HCEC 1CT (cell line): ENCODE results near the gene ZNF423.

Source experiments
- DNase-seq: peaks from one replicate; pipeline ENCODE4 v3.0.0-alpha.2; 2017

Gene ZNF423

GRCh38 chr16:49542946-49543630, 312.8 kb downstream of the ZNF423 start:
- DNase-seq, result no peak

- DNase-seq, result no peak
These were observed 313.5 kb downstream of the ZNF423 start for GRCh38 chr16:49542391-49542891.

- DNase-seq, result no peak
These were observed 315.1 kb downstream of the ZNF423 start for GRCh38 chr16:49540836-49541235.

DNA sequence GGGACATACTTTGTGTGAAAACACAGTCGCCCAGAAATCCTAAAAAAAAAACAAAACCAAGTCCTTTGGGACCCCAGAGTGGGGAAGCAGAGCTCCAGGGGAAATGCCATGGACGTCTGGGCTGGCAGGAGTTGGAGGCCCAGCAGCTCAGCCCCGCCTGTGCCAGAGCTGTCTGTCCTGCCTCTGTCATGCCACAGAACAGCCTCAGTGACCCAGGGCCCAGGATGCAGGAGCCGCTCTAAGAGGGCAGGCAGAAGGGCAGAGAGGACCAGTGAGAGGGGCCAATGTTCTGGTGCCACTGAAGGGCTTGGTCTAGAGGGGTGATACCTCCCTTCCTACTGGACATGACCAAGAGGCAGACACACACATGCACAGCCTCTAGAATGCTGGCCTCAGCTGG, 316.2 kb downstream of the ZNF423 start:
- DNase-seq, result no peak

DNA sequence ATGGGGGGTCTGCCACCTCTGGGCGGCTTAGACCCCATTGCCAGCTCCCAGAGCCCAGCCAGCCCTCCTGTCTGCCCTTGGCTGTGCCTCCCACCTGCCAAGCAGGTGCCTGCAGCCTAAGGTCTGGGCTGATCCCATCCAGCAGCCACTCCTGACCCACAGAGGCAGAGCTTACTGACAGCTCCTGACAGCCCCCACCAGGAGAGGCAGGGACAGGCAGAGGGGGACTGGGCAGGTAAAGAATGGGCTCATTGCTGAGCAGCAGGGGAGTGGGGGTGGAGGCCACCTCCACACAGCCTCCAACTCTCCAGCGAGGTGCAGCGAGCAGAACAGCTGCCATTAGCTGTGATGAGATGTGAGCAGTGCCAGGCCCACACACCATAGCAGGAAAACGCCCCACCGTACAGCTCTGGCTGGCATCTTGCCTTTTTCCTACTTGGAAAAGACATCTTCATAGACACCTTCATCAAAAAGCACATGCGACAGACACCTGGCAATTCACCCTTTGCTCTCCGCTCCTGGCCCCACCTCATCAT, 317.9 kb downstream of the ZNF423 start:
- DNase-seq, result no peak

DNA sequence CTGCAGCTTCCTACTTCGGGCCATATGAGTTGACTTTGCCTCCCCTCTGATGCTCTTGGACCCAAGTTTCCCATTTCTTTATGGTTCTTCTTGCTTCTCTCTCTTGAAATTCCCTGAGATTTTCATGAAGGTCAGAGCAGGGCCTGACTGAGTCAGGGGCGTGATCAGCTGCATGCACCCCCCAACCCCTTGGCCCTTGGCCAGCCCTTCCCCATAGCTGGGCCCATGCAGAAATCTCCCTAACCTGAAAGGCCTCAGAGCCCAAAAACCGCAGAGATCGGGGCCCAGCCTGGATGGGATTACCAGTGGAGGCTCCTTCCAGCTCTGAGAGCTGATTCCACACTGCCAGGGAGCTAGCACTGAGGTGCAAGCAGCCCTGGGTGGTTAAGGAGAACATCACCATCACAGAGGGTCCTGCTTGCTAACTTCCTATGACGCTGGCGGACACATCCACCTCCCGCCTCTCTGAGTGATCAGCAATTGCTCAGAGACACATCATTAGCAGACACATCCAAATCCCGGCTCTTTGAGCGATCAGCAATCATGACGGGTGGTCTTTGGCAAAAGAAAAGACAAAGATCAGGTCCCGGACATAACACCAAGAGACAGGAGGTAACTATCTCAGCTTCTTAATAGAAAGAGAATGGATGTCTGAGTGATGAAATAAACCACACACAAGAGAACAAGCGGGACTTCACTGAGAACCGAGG, 320.9 kb downstream of the ZNF423 start:
- DNase-seq, result no peak

DNA sequence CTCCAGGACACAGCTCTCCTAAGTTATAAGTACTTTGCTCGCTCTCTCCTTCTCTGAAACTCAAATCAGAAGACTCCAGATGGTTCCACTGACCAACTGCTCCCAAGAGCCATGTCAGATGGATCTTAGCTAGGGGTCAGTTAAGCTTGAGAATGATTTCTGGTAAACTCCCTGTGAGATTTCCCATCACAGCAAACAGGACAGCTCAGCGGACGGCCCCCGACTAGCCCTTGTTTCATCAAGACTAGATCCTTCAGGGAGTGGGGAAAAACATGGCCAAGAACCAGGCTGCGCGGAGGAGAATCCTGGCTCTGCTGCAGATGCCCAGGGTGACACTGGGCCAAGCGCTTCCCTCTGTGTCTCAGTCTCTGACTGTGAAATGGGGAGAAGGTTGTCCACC, 322.5 kb downstream of the ZNF423 start:
- no peak for DNase-seq

GRCh38 chr16:49532873-49533272, 323.0 kb downstream of the ZNF423 start:
- no peak for DNase-seq

GRCh38 chr16:49531931-49532840, 323.7 kb downstream of the ZNF423 start:
- DNase-seq, result no peak

GRCh38 chr16:49531425-49531824, 324.5 kb downstream of the ZNF423 start:
- no peak for DNase-seq

DNA sequence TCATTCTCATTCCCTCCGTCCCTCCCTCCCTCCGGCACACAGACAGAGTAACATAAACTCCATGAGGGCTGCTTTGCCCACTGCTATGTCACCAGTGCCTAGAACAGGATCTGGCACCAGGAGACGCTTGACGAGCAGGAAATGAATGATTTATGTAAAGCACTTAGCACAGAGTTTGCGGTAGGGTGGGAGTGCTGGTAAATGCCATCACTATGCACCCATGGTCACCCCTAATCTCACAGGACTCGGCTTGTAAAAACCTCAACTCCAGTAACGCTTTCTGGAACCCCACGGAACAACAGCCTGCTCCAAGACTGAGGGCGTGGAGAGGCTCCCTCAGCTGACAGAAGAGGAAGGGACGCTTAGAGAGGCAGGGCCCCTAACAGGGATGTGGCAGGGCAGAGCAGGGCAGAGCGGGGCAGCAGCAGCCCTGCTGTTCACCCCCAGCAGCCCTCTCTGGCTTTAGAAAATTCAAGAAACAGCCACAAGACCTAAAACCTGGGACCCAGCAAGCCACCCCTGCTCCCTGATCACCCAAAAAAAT, 325.4 kb downstream of the ZNF423 start:
- no peak for DNase-seq

GRCh38 chr16:49529411-49530045, 326.4 kb downstream of the ZNF423 start:
- DNase-seq, result no peak

DNA sequence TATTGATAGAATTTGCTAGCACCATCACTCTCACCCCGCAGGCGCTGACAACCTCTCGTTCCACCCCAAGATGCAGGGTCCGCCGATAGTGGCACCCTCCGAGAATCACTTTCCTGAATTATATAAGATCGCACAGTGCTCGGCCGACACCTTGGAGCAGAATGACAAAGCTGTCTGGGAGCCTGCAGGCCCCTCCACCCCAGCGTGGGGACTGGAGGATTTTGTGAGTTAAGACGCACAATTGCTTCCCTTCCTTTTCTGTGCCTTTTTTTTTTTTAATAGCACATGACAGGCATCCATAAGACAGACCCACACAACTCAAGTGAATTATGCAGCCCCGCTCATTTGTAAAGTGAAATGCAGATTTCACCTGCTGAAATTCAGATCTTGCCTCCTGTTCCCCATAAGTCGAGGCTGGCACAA, 327.0 kb downstream of the ZNF423 start:
- DNase-seq, result no peak

DNA sequence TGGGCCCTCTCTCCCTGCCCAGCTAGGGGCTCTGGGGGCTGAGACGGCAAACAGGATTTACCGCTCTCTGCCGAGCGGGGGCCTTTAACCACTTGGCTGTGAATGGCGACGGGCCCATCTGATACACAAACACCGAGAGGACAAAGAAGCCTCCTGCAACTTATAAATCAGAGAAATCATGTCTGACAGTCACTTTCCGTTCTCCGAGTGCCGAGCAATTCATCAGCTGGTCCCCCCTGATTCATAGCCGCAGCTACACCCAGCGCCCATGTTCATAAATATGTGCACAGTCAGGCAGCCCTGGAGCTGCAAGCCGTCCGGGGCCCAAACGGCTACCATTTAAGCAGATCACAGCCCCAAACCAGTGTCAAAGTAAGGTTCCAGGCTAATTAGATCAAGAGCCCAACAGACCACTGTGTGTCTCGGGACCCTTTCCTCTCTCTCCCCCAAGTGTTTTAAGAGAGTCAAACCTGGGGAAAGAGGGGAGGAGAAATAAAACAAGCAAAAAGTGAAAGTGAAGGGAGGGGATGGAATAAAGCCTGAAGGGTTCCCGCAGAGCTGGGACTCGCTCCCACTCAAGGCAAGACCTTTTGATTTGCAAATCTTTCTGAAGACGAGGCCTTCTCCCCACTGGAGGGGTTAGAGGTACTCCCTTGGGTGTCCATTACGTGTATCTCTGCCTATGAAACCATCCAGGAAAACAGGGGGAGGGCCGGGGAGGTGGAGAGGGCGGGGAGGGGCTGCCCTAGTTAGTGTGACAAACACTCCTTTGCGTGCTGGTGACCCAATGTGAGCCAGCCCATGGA, 327.6 kb downstream of the ZNF423 start:
- DNase-seq, result no peak

- no peak for DNase-seq
These were observed 328.3 kb downstream of the ZNF423 start for GRCh38 chr16:49527611-49528010.

- DNase-seq, result no peak
These were observed 329.0 kb downstream of the ZNF423 start for GRCh38 chr16:49526860-49527365.

DNA sequence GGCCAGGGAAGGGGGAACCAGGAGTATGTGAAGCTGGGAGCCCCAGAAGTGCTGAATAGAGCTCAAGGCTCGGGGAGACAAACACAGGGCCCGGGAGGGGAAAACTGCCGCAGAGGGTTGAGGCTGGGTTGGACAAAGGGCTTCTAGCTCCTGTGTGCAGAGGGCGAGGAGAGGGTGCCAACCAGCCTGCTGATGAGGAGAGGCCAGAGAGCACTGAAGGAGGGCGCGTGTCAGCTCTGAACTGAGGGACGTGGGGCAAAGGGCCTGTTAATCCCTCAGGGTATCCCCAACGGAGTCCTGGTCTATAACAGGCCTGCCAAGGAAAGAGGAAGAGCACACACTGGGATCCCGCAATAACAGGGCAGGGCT, 331.0 kb downstream of the ZNF423 start:
- no peak for DNase-seq

DNA sequence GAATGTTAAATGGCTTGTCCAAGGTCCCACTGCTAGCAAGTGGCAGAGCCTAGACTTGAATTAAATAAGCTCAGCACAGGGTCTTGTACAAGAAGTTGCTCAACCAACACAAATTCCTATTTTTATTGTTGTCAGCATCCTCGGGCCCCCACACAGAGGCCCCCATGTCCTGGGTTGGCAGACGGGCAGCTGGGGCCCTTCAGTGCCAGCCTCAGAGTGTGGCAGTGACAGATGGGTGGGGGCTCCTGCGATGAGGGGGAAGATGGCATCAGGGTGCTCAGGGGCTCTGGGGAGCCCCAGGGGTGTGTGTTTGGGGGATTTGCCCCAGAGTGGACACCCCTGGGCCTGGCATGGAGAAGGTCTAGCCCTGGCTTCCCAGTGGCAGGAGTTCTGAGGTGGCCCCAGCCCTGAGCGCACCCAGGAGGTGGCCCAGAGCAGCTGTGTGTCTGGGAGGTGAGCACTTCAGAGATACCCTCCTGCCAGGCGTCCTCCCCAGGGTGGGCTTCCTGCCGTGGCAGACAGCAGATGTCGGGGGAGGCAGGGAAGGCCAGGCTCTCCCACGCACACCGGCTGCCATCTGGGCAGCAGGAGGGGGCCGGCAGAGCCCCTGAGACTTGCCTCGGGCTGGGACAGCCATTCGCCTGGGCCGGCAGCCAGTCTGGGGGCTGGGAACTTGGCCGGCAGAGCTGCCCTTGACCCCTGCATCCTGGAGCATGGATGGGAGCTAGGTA, 331.5 kb downstream of the ZNF423 start:
- no peak for DNase-seq

GRCh38 chr16:49523435-49524159, 332.3 kb downstream of the ZNF423 start:
- no peak for DNase-seq
